ENCODE data around the gene PPIB. TPM values are rescaled to one million over a fixed set of nuclear protein-coding genes. Genes with fewer than 3 reads are reported as not detected.

PPIB gene
- polyA plus RNA-seq, 1 donor (not counting 4 experiments of a cell fraction or from before 2014, with no cell fraction given): 544 TPM

GRCh38 chr15:64144192-64144564, 18.6 kb downstream of the PPIB start:
- Histone ChIP-seq H3K27me3 (ENCODE audit: control insufficient read depth, extremely low read depth, insufficient read depth, low read length) (no peaks in the 10 kb centered on the region), H3K4me2 (ENCODE audit: control insufficient read depth, extremely low read depth, insufficient read depth, low read depth, low read length) (no peak overlapping the region), H3K79me2 (ENCODE audit: control insufficient read depth, insufficient read depth, low read length) (no peaks in the 10 kb centered on the region), H4K20me1 (ENCODE audit: control insufficient read depth, extremely low read depth, insufficient read depth, low read length) (no peaks in the 10 kb centered on the region), H2AFZ (ENCODE audit: control insufficient read depth, low read length) (no peak overlapping the region), H3K4me3 (ENCODE audit: control insufficient read depth in 2 of 3, extremely low read depth in 1 of 3, insufficient read depth in 2 of 3, low read depth in 1 of 3, low read length in 3 of 3) (no peak overlapping the region), H3K36me3 (ENCODE audit: control insufficient read depth in 2 of 2, extremely low read depth in 1 of 2, insufficient read depth in 2 of 2, low read length in 2 of 2) (peaks cover 7 to 8% of the 10 kb centered on the region in 2 experiments), H3K9ac (ENCODE audit: control insufficient read depth, extremely low read depth, insufficient read depth, low read length) (no peak overlapping the region), H3K4me1 (ENCODE audit: control insufficient read depth, extremely low read depth, insufficient read depth, low read length) (no peaks in the 10 kb centered on the region), H3K9me1 (ENCODE audit: control insufficient read depth, extremely low read depth, insufficient read depth, low read length) (no peaks in the 10 kb centered on the region), H3K27ac (ENCODE audit: control insufficient read depth, insufficient read depth, low read length) (no peak overlapping the region), H3K9me3 (ENCODE audit: control insufficient read depth, low read depth, low read length) (no peaks in the 10 kb centered on the region)
- DNase-seq (ENCODE audit: low read depth, low spot score) (no peak), FAIRE-seq (no peak)
- dilution Hi-C loops (cut with MboI; ENCODE audit: extremely low pct_ligation_motif_present, low sequenced_read_pairs): no loop called here
- no peak for TF ChIP-seq EZH2 (IDR thresholded peaks at IDR 0.05; ENCODE audit: low read length)
- TF ChIP-seq CTCF (optimal IDR thresholded peaks at IDR 0.05 in 1 of 3, IDR thresholded peaks at IDR 0.05 in 1 of 3, conservative IDR thresholded peaks at IDR 0.05 in 1 of 3; ENCODE audit: extremely low read depth in 1 of 3, insufficient read depth in 2 of 3, low read length in 3 of 3): no peak

GRCh38 chr15:64143276-64143675, 19.5 kb downstream of the PPIB start:
- no peaks in the 10 kb centered on the region for H4K20me1 ChIP-seq (ENCODE audit: control insufficient read depth, extremely low read depth, insufficient read depth, low read length)
- no peak for TF ChIP-seq CTCF (optimal IDR thresholded peaks at IDR 0.05 in 1 of 3, IDR thresholded peaks at IDR 0.05 in 1 of 3, conservative IDR thresholded peaks at IDR 0.05 in 1 of 3; ENCODE audit: extremely low read depth in 1 of 3, insufficient read depth in 2 of 3, low read length in 3 of 3)
- no peak for TF ChIP-seq EZH2 (IDR thresholded peaks at IDR 0.05; ENCODE audit: low read length)

More at GRCh38 chr15:64143276-64143675, 19.5 kb downstream of the PPIB start:
- Histone ChIP-seq H3K27me3 (ENCODE audit: control insufficient read depth, extremely low read depth, insufficient read depth, low read length) (no peaks in the 10 kb centered on the region), H3K9me1 (ENCODE audit: control insufficient read depth, extremely low read depth, insufficient read depth, low read length) (no peaks in the 10 kb centered on the region), H3K36me3 (ENCODE audit: control insufficient read depth in 2 of 2, extremely low read depth in 1 of 2, insufficient read depth in 2 of 2, low read length in 2 of 2) (peaks cover 12 to 14% of the 10 kb centered on the region in 2 experiments), H2AFZ (ENCODE audit: control insufficient read depth, low read length) (no peak overlapping the region), H3K9ac (ENCODE audit: control insufficient read depth, extremely low read depth, insufficient read depth, low read length) (no peak overlapping the region), H3K4me3 (ENCODE audit: control insufficient read depth in 2 of 3, extremely low read depth in 1 of 3, insufficient read depth in 2 of 3, low read depth in 1 of 3, low read length in 3 of 3) (no peak overlapping the region), H3K4me1 (ENCODE audit: control insufficient read depth, extremely low read depth, insufficient read depth, low read length) (no peaks in the 10 kb centered on the region), H3K4me2 (ENCODE audit: control insufficient read depth, extremely low read depth, insufficient read depth, low read depth, low read length) (no peak overlapping the region), H3K27ac (ENCODE audit: control insufficient read depth, insufficient read depth, low read length) (no peak overlapping the region), H3K79me2 (ENCODE audit: control insufficient read depth, insufficient read depth, low read length) (no peaks in the 10 kb centered on the region), H3K9me3 (ENCODE audit: control insufficient read depth, low read depth, low read length) (no peaks in the 10 kb centered on the region)
- dilution Hi-C loops (cut with MboI; ENCODE audit: extremely low pct_ligation_motif_present, low sequenced_read_pairs): no loop called here
- FAIRE-seq (no peak), DNase-seq (ENCODE audit: low read depth, low spot score) (no peak)
